BE2C (cell line): ENCODE results near the gene PID1.

ENCODE experiments used
- DNase-seq: peaks from one replicate; pipeline ENCODE4 v3.0.0-alpha.2; 2020
- H3K27me3 ChIP-seq: fragments of 250-450 bp; sonication (Bioruptor Pico); 2 replicates; pipeline ENCODE4 v1.5.1; 2020; ENCODE audit warnings: mild to moderate bottlenecking
- H3K36me3 ChIP-seq: fragments of 250-450 bp; sonication (Bioruptor Pico); 2 replicates; pipeline ENCODE4 v1.5.1; 2020; ENCODE audit warnings: mild to moderate bottlenecking
- H3K4me1 ChIP-seq: fragments of 250-450 bp; sonication (Bioruptor Pico); 2 replicates; pipeline ENCODE4 v1.5.1; 2020
- H3K4me3 ChIP-seq: 2 replicates; pipeline ENCODE4 v1.5.1; 2011; ENCODE audit warnings: low read depth, low read length
- H3K9me3 ChIP-seq: fragments of 250-450 bp; sonication (Bioruptor Pico); 2 replicates; pipeline ENCODE4 v1.5.1; 2020
- CTCF ChIP-seq: IDR thresholded peaks from 2 replicates; pipeline ENCODE4 v1.5.1; 2012; ENCODE audit warnings: mild to moderate bottlenecking, low read depth, low read length

The PID1 gene

GRCh38 chr2:229223107-229223506 lies 48.0 kb downstream of the PID1 start:
- no peak for DNase-seq

GRCh38 chr2:229221641-229222040 lies 49.4 kb downstream of the PID1 start:
- no peak for TF ChIP-seq CTCF
- H3K4me1 ChIP-seq, result no peaks in the 10 kb centered on the region
- DNase-seq, result no peak
- no peak overlapping the region for H3K4me3 ChIP-seq
- no peaks in the 10 kb centered on the region; the same call in 1 of the 2 replicates for H3K9me3 ChIP-seq
- no peaks in the 10 kb centered on the region for H3K27me3 ChIP-seq
- H3K36me3 ChIP-seq, result no peaks in the 10 kb centered on the region

More at GRCh38 chr2:229223107-229223506, 48.0 kb downstream of the PID1 start:
- Histone ChIP-seq H3K4me1 (no peaks in the 10 kb centered on the region), H3K36me3 (no peaks in the 10 kb centered on the region), H3K27me3 (no peaks in the 10 kb centered on the region), H3K4me3 (no peak overlapping the region), H3K9me3 (no peaks in the 10 kb centered on the region; the same call in 1 of the 2 replicates)
- TF ChIP-seq CTCF, result no peak

- TF ChIP-seq CTCF, result no peak
- no peak for DNase-seq
- Histone ChIP-seq H3K27me3 (no peaks in the 10 kb centered on the region), H3K4me3 (no peak overlapping the region), H3K9me3 (no peaks in the 10 kb centered on the region; the same call in 1 of the 2 replicates), H3K36me3 (no peaks in the 10 kb centered on the region), H3K4me1 (no peaks in the 10 kb centered on the region)
Observed at GRCh38 chr2:229220254-229220653, 50.8 kb downstream of the PID1 start.

GRCh38 chr2:229218329-229218921 lies 52.7 kb downstream of the PID1 start:
- no peaks in the 10 kb centered on the region for H3K27me3 ChIP-seq
- DNase-seq, result no peak
- no peaks in the 10 kb centered on the region for H3K4me1 ChIP-seq
- no peak for TF ChIP-seq CTCF
- no peaks in the 10 kb centered on the region for H3K36me3 ChIP-seq
- no peak overlapping the region for H3K4me3 ChIP-seq
- no peaks in the 10 kb centered on the region; the same call in 1 of the 2 replicates for H3K9me3 ChIP-seq

GRCh38 chr2:229212241-229212640 lies 58.8 kb downstream of the PID1 start:
- no peak for DNase-seq

More at GRCh38 chr2:229212241-229212640, 58.8 kb downstream of the PID1 start:
- no peaks in the 10 kb centered on the region for H3K36me3 ChIP-seq
- H3K4me1 ChIP-seq, result no peaks in the 10 kb centered on the region
- no peak overlapping the region for H3K4me3 ChIP-seq
- no peak for TF ChIP-seq CTCF
- H3K27me3 ChIP-seq, result no peaks in the 10 kb centered on the region
- H3K9me3 ChIP-seq, result no peaks in the 10 kb centered on the region
